GM12865 (cell line): Measurements from ENCODE around the gene CRYBB1.

Experiments
- DNase-seq: peaks from one replicate; pipeline ENCODE4 v3.0.0; 2010; ENCODE audit warnings: low read depth
- H3K4me3 ChIP-seq: 2 replicates; pipeline ENCODE4 v1.5.1; 2011; ENCODE audit warnings: mild to moderate bottlenecking, low read depth, low read length, control low read depth
- TF ChIP-seq, protein P1 (sequence below): IDR thresholded peaks from 2 replicates; pipeline ENCODE4 v1.5.1; 2011; ENCODE audit warnings: low read length, control low read depth, low read depth, inconsistent platforms; ENCODE audit not compliant: insufficient read depth; ENCODE audit errors: missing control alignments

CRYBB1 gene

GRCh38 chr22:26648528-26649388 lies 30.9 kb upstream of the CRYBB1 start:
- peak; percentile 32 for DNase-seq
- no peak overlapping the region for H3K4me3 ChIP-seq
- TF ChIP-seq, protein P1, sequence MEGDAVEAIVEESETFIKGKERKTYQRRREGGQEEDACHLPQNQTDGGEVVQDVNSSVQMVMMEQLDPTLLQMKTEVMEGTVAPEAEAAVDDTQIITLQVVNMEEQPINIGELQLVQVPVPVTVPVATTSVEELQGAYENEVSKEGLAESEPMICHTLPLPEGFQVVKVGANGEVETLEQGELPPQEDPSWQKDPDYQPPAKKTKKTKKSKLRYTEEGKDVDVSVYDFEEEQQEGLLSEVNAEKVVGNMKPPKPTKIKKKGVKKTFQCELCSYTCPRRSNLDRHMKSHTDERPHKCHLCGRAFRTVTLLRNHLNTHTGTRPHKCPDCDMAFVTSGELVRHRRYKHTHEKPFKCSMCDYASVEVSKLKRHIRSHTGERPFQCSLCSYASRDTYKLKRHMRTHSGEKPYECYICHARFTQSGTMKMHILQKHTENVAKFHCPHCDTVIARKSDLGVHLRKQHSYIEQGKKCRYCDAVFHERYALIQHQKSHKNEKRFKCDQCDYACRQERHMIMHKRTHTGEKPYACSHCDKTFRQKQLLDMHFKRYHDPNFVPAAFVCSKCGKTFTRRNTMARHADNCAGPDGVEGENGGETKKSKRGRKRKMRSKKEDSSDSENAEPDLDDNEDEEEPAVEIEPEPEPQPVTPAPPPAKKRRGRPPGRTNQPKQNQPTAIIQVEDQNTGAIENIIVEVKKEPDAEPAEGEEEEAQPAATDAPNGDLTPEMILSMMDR = no peak

DNA sequence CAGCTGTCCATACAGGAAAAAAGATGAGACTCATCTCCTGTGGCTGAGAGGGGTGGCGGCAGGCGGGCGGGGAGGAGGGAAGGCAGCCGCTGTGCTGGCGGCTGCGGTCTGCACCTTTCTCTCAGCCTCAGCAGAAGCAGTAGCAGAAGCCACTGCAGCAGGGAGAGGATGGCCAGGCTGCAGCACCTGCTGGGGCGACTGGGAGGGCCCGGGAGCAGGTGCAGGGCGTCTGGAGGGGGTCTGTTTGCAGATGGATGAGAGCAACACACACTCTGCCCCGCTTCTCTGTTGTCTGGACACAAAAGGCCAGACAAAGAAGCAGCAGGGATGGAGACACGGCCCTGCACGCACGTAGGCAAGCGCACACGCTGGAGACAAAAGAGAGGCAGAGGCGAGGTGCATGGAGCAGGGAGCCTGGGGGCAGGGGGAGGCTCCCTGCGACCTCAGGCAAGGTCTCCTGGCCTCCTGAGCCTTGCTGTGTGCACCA lies 30.2 kb upstream of the CRYBB1 start:
- H3K4me3 ChIP-seq = no peak overlapping the region
- DNase-seq = peak; percentile 24
- TF ChIP-seq, protein P1 = no peak

GRCh38 chr22:26646158-26646557 lies 28.3 kb upstream of the CRYBB1 start:
- H3K4me3 ChIP-seq = no peak overlapping the region
- TF ChIP-seq, protein P1 = no peak
- no peak for DNase-seq

GRCh38 chr22:26643418-26644100 lies 25.7 kb upstream of the CRYBB1 start:
- no peak for DNase-seq
- no peak overlapping the region for H3K4me3 ChIP-seq
- TF ChIP-seq, protein P1 = no peak

DNA sequence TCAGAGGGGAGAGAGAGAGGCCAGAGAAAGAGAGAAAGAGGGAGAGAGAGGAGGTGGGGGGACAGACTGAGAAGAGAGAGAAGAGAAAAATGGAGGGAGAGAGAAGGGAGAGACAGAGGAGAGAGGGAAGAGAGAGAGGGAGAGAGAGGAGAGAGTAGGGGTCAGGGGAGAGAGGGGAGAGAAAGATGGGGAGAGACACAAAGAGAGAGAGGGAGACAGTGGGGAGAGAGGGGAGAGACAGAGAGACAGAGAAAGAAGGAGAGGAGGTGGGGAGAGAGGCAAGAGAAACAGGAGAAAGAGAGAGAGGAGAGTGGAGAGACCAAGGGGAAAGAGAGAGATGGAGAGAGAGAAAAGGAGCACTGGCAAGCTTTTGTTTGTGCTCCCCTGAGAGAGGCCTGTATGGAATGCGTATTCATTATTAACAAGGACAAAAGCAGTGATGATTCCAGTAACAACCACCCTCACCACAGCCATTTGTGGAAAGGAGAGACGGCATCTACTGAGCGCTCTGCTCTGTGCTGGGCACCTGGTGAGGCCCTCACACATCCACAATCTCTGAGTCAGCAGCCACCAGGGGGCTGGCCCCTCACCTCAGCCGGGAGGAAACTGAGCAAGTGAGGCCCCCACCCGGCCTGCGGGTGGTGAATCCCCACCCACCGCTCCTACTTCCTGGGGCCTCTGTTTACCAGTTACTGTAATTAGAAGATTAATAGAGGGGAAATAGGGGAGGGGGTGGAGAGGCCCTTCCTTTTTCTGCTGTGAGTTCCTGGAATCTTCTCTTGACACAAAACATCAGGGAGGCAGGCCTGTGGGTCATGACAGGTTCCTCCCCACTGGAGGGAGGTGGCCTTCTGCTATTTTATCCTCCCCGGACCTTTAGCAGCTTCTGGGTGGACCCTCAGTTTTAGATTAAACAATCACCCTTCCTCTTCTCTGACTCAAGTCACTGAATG lies 24.9 kb upstream of the CRYBB1 start:
- TF ChIP-seq, protein P1 = peak; percentile 35
- H3K4me3 ChIP-seq = no peak overlapping the region

GRCh38 chr22:26636296-26636695 lies 18.5 kb upstream of the CRYBB1 start:
- TF ChIP-seq, protein P1 = no peak
- no peak for DNase-seq
- H3K4me3 ChIP-seq = no peak overlapping the region

More for the DNA sequence above, 24.9 kb upstream of the CRYBB1 start:
- peak; percentile 65 for DNase-seq
